HepG2 (cell line): ENCODE data around the gene GPS1. TPM values are rescaled to one million over a fixed set of nuclear protein-coding genes. Genes with fewer than 3 reads are reported as not detected.

Experiments used
- ATAC-seq: fragments of 200-7000 bp; cut with Tn5 transposase; 3 replicates; pipeline ENCODE4 v1.9.1; 2020; ENCODE audit warnings: mild to moderate bottlenecking, moderate library complexity
- BruUV-seq: library from RNA; stranded (reverse); fragments of 400-500 nt; replicated peaks from 2 replicates; lab custom pipeline; 2021; lab: Mats Ljungman, UMichigan
- CTCF ChIA-PET: fragments of 300-600 bp; formaldehyde crosslinking; extraction: SDS; loops from one replicate; lab custom pipeline; 2021; ENCODE audit warnings: low total read pairs, inconsistent platforms, low intra/inter-chr PET ratio; lab: Yijun Ruan, JAX
- POLR2A ChIA-PET: fragments of 350-600 bp; sonication (Branson Sonifier 250); formaldehyde crosslinking; loops from one replicate; lab custom pipeline; 2020; ENCODE audit warnings: antibody characterized with exemption, inconsistent platforms; lab: Yijun Ruan, JAX
- DNase-seq: peaks from one replicate; pipeline ENCODE4 v3.0.0-alpha.2; 2015; ENCODE audit warnings: low spot score
- FAIRE-seq: peaks from 3 replicates; lab custom pipeline; 2011; peaks lifted over from hg19 to GRCh38; lab: Jason Lieb, UNC
- H2AFZ ChIP-seq: one replicate; pipeline ENCODE4 v1.6.1; 2011; ENCODE audit warnings: low read length, inconsistent platforms
- H3K27ac ChIP-seq: fragments of 300-600 bp; 3 replicates; pipeline ENCODE4 v1.8.0; 2011; ENCODE audit warnings: mixed run types, mild to moderate bottlenecking, mixed read lengths, low read length, inconsistent platforms; ENCODE audit not compliant: insufficient read depth; ENCODE audit errors: extremely low read length
- H3K27me3 ChIP-seq, 2 experiments: fragments of 200-600 bp in 1 of 2; 2 replicates in 1 of 2; 3 replicates in 1 of 2; pipeline versions ENCODE4 v1.6.0 to v1.8.0; 2011; ENCODE audit warnings: low read length in 2 of 2, mild to moderate bottlenecking in 2 of 2, moderate library complexity in 2 of 2, inconsistent platforms in 1 of 2; ENCODE audit not compliant: insufficient read depth in 2 of 2, control insufficient read depth in 1 of 2
- H3K36me3 ChIP-seq, 2 experiments: fragments of 200-600 bp in 1 of 2; replicated peaks in 1 of 2; 2 replicates in 1 of 2; 3 replicates in 1 of 2; pipeline versions ENCODE4 v1.5.1 to v1.8.0; 2011; ENCODE audit warnings: low read length in 2 of 2, inconsistent platforms in 1 of 2; ENCODE audit not compliant: insufficient read depth in 2 of 2, control insufficient read depth in 1 of 2
- H3K4me1 ChIP-seq: 2 replicates; pipeline ENCODE4 v1.5.1; 2012; ENCODE audit warnings: low read length, inconsistent platforms; ENCODE audit not compliant: insufficient read depth
- H3K4me2 ChIP-seq: 2 replicates; pipeline ENCODE4 v1.6.0; 2011; ENCODE audit warnings: low read depth, low read length, inconsistent platforms
- H3K4me3 ChIP-seq, 3 experiments: fragments of 200-600 bp in 1 of 3; sonication (generic), shearing (Covaris generic) in 1 of 3; replicated peaks in 1 of 3; 2 replicates each; pipeline ENCODE4 v1.5.1; 2011 to 2016; ENCODE audit warnings: low read length in 3 of 3, inconsistent platforms in 2 of 3, low read depth in 2 of 3, mild to moderate bottlenecking in 2 of 3, control low read depth in 1 of 3, mixed read lengths in 1 of 3; ENCODE audit not compliant: insufficient read depth in 1 of 3
- H3K79me2 ChIP-seq: one replicate; pipeline ENCODE4 v1.6.1; 2011; ENCODE audit warnings: low read length, inconsistent platforms; ENCODE audit not compliant: insufficient read depth
- H3K9ac ChIP-seq: 2 replicates; pipeline ENCODE4 v1.6.0; 2011; ENCODE audit warnings: mild to moderate bottlenecking, low read depth, low read length, inconsistent platforms; ENCODE audit not compliant: insufficient read depth
- H3K9me3 ChIP-seq: 2 replicates; pipeline ENCODE4 v1.5.1; 2012; ENCODE audit warnings: mild to moderate bottlenecking, low read length
- H4K20me1 ChIP-seq: 2 replicates; pipeline ENCODE4 v1.6.0; 2011; ENCODE audit warnings: inconsistent platforms, mild to moderate bottlenecking, low read length, moderate library complexity; ENCODE audit not compliant: insufficient read depth
- AGO2 ChIP-seq: fragments of 200-400 bp; formaldehyde crosslinking; optimal IDR thresholded peaks from 2 replicates; pipeline ENCODE3; 2017; ENCODE audit warnings: mild to moderate bottlenecking, low read depth, low read length, moderate library complexity
- CC2D1A ChIP-seq: sonication (generic); formaldehyde crosslinking; IDR thresholded peaks from 2 replicates; pipeline ENCODE4 v1.8.1; 2023; ENCODE audit warnings: mild to moderate bottlenecking, missing genetic modification reagents
- FOXO1 ChIP-seq: sonication (generic); formaldehyde crosslinking; IDR thresholded peaks from 2 replicates; pipeline ENCODE4 v1.4.0; 2020; ENCODE audit warnings: missing genetic modification reagents
- GMEB1 ChIP-seq: sonication (generic); formaldehyde crosslinking; IDR thresholded peaks from 2 replicates; pipeline ENCODE4 v1.5.1; 2020; ENCODE audit warnings: missing genetic modification reagents, mild to moderate bottlenecking, borderline replicate concordance
- HOXD1 ChIP-seq: sonication (generic); formaldehyde crosslinking; IDR thresholded peaks from 2 replicates; pipeline ENCODE4 v1.5.0; 2020; ENCODE audit warnings: missing genetic modification reagents
- MED13 ChIP-seq: sonication (generic); formaldehyde crosslinking; IDR thresholded peaks from 2 replicates; pipeline ENCODE4 v1.5.0; 2020; ENCODE audit warnings: missing genetic modification reagents
- MEIS2 ChIP-seq: sonication (generic); formaldehyde crosslinking; IDR thresholded peaks from 2 replicates; pipeline ENCODE4 v1.9.0; 2021; ENCODE audit warnings: mild to moderate bottlenecking, missing genetic modification reagents
- MIER2 ChIP-seq: IDR thresholded peaks from 2 replicates; pipeline ENCODE4 v1.6.1; 2016; ENCODE audit warnings: missing biosample characterization, missing genetic modification reagents
- MTF2 ChIP-seq: sonication (generic); formaldehyde crosslinking; IDR thresholded peaks from 2 replicates; pipeline ENCODE4 v1.5.0; 2020; ENCODE audit warnings: missing genetic modification reagents, borderline replicate concordance
- NFE2L1 ChIP-seq: sonication (generic); formaldehyde crosslinking; IDR thresholded peaks from 2 replicates; pipeline ENCODE4 v1.4.0; 2020; ENCODE audit warnings: missing genetic modification reagents, mild to moderate bottlenecking, borderline replicate concordance
- NRL ChIP-seq: sonication (generic); formaldehyde crosslinking; IDR thresholded peaks from 2 replicates; pipeline ENCODE4 v1.5.0; 2020; ENCODE audit warnings: missing genetic modification reagents, mild to moderate bottlenecking, moderate library complexity, borderline replicate concordance
- SP1 ChIP-seq, 2 experiments: fragments of 450-650 bp in 1 of 2; sonication (generic) in 1 of 2; formaldehyde crosslinking in 1 of 2; IDR thresholded peaks; 2 replicates each; pipeline versions ENCODE4 v1.4.0 to v1.6.1; 2016 to 2020; ENCODE audit warnings: missing genetic modification reagents in 1 of 2
- U2AF2 ChIP-seq: fragments of 200-400 bp; formaldehyde crosslinking; IDR thresholded peaks from 2 replicates; pipeline ENCODE4 v1.6.1; 2017; ENCODE audit warnings: low read depth, mild to moderate bottlenecking, low read length
- ZFP36L2 ChIP-seq: sonication (generic); formaldehyde crosslinking; IDR thresholded peaks from 2 replicates; pipeline ENCODE4 v1.4.0; 2020; ENCODE audit warnings: missing genetic modification reagents
- ZNF329 ChIP-seq: sonication (generic); formaldehyde crosslinking; IDR thresholded peaks from 2 replicates; pipeline ENCODE4 v1.9.0; 2021; ENCODE audit warnings: low read depth, mild to moderate bottlenecking, missing genetic modification reagents
- ZNF546 ChIP-seq: sonication (generic); formaldehyde crosslinking; conservative IDR thresholded peaks from 2 replicates; pipeline ENCODE4 v1.8.1; 2023; ENCODE audit warnings: mild to moderate bottlenecking, missing genetic modification reagents
- ZNF563 ChIP-seq: sonication (generic); formaldehyde crosslinking; IDR thresholded peaks from 2 replicates; pipeline ENCODE4 v1.8.0; 2022; ENCODE audit warnings: mild to moderate bottlenecking, moderate library complexity, missing genetic modification reagents
- ZNF616 ChIP-seq: sonication (generic); formaldehyde crosslinking; IDR thresholded peaks from 2 replicates; pipeline ENCODE4 v1.5.0; 2020; ENCODE audit warnings: low read depth, mild to moderate bottlenecking, missing genetic modification reagents
- ZNF713 ChIP-seq: sonication (generic); formaldehyde crosslinking; IDR thresholded peaks from 2 replicates; pipeline ENCODE4 v1.4.0; 2020; ENCODE audit warnings: mild to moderate bottlenecking, missing genetic modification reagents
- ZNF83 ChIP-seq: sonication (generic); formaldehyde crosslinking; IDR thresholded peaks from 2 replicates; pipeline ENCODE4 v1.4.0; 2020; ENCODE audit warnings: missing genetic modification reagents, mild to moderate bottlenecking, borderline replicate concordance
- ZSCAN20 ChIP-seq: sonication (generic); formaldehyde crosslinking; IDR thresholded peaks from 2 replicates; pipeline ENCODE4 v1.4.0; 2020; ENCODE audit warnings: missing genetic modification reagents, mild to moderate bottlenecking, borderline replicate concordance
- WGBS: methylation state at CpG from one replicate; pipeline ENCODE4 v1.1.6; 2017; ENCODE audit warnings: low lambda C conversion rate; 5-methylcytosine and 5-hydroxymethylcytosine counted together
- in situ Hi-C: cut with HindIII; loops from 2 replicates; pipeline ENCODE4 v1.10.0; 2017; ENCODE audit warnings: low pct_unique_long_range_greater_than_20kb; ENCODE audit not compliant: extremely low pct_ligation_motif_present
- intact Hi-C: fragments of 100-400 bp; cut with micrococcal nuclease; formaldehyde crosslinking; loops from one replicate; pipeline ENCODE4 v1.10.0; 2022; ENCODE audit not compliant: unreplicated experiment
- polyA plus RNA-seq, 8 experiments: library from polyadenylated mRNA; depleted of rRNA in 3 of 8; stranded (reverse) in 7 of 8; unstranded in 1 of 8; fragments of >200 nt; fragmentation: Illumina TruSeq in 4 of 8; extraction: Trizol in 4 of 8; gene quantifications; 2 replicates each; pipeline versions ENCODE4 v1.2.1 to v1.2.3, GENCODE V29; 2011 to 2016; ENCODE audit warnings: low read depth in 4 of 8, missing spikeins in 1 of 8, mixed read lengths in 1 of 8; ENCODE audit not compliant: insufficient read depth in 1 of 8
- total RNA-seq, 5 experiments: library from RNA; depleted of rRNA; stranded (reverse); fragments of >200 nt; fragmentation: Illumina TruSeq; extraction: Trizol; gene quantifications; 2 replicates each; pipeline ENCODE4 v1.2.3, GENCODE V29; 2016; ENCODE audit warnings: low read depth in 1 of 5
- TF ChIP-seq, protein P1 (sequence below): sonication (generic); formaldehyde crosslinking; conservative IDR thresholded peaks from 2 replicates; pipeline ENCODE4 v1.4.0; 2020; ENCODE audit warnings: missing genetic modification reagents

The GPS1 gene
- total and polyA plus RNA-seq, 2 of the 13 experiments (the other 11 are each of a cell fraction or from before 2014, with no cell fraction given), result 124 to 128 TPM

DNA sequence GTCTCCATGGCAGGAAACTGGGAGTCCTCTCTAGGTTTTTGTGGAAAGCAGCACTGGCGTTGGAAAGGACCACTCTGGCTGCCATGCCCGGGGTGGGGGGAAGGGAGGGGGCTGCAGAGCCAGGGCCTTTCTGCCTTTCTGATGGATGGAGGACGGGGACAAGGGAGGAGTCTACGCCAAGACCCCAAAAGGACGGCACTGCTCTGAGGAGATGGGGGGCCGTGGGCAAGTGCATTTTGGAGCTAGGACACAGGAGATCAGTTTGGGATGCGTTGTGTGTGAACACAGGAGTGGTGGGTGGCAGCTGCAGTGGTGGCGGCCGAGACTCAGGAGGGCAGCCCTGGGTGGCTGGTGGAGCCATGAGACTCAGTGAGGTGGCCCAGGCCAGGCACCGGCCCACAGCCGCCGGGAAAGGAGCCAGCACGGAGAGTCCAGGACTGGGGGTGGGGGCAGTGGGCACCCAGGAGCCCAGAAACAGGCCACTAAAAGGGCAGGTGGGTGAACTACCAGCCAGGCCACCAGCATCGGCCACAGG lies 31.1 kb upstream of the GPS1 start:
- BruUV-seq, result no TSS peak
- H3K27ac ChIP-seq, result peak overlapping the region; percentile 39
- no peak for ATAC-seq
- DNase-seq, result no peak
- in situ Hi-C loops, result loop anchor here (5.0 kb wide), 1 partner anchor 63 kb away; no protein-coding TSS in a partner anchor
- WGBS, result 66% methylated on average over 14 of the region's 14 CpGs
- peak overlapping the region in 2 of 3 experiments; percentile 79 to 90; a peak in 4 of 6 replicates for H3K4me3 ChIP-seq
- intact Hi-C loops, result loop anchor here (1.0 to 5.0 kb wide), 5 partner anchors 20 to 153 kb away; no protein-coding TSS in a partner anchor
- H3K27me3 ChIP-seq, result no peaks in the 10 kb centered on the region; a peak in 1 of 5 replicates
- peak overlapping the region; percentile 95 for H3K9ac ChIP-seq
- H4K20me1 ChIP-seq, result no peaks in the 10 kb centered on the region; the same call in 1 of the 2 replicates
- no peaks in the 10 kb centered on the region for H3K9me3 ChIP-seq
- FAIRE-seq, result no peak
- ChIA-PET POLR2A (interaction anchor here (1.0 to 14.1 kb wide), 25 partner anchors 9 to 294 kb away, joined by 3 to 470 read pairs (median 7); partner anchors contain the start of genes ASPSCR1, DCXR, FASN and MAFG), CTCF (interaction anchor here (1.1 to 6.8 kb wide), 11 partner anchors 20 to 150 kb away, joined by 3 to 181 read pairs (median 5); partner anchors contain the start of gene NOTUM)
- H2AFZ ChIP-seq, result no peak overlapping the region
- H3K36me3 ChIP-seq, result peaks cover 4 to 8% of the 10 kb centered on the region in 2 experiments; a peak in 3 of 5 replicates
- peaks cover 41% of the 10 kb centered on the region for H3K79me2 ChIP-seq
- peak overlapping the region; percentile 95 for H3K4me2 ChIP-seq
- peaks cover 82% of the 10 kb centered on the region for H3K4me1 ChIP-seq
- TF ChIP-seq U2AF2, result no peak
- TF ChIP-seq MIER2 (CRISPR knock-in tag), result peak; percentile 27; the same call in 1 of the 2 replicates
- no peak for TF ChIP-seq SP1 (IDR thresholded peaks at IDR 0.05)
- no peak for TF ChIP-seq SP1 (CRISPR knock-in tag; IDR thresholded peaks at IDR 0.05)
- 0 out of 2 replicates have a peak, but pooled peaks have one; percentile 1 for TF ChIP-seq ZNF616 (CRISPR knock-in tag)
- TF ChIP-seq, protein P1, sequence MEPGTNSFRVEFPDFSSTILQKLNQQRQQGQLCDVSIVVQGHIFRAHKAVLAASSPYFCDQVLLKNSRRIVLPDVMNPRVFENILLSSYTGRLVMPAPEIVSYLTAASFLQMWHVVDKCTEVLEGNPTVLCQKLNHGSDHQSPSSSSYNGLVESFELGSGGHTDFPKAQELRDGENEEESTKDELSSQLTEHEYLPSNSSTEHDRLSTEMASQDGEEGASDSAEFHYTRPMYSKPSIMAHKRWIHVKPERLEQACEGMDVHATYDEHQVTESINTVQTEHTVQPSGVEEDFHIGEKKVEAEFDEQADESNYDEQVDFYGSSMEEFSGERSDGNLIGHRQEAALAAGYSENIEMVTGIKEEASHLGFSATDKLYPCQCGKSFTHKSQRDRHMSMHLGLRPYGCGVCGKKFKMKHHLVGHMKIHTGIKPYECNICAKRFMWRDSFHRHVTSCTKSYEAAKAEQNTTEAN (CRISPR knock-in tag), result 0 out of 2 replicates have a peak, but pooled peaks have one; percentile 1
- peak; percentile 88; the same call in 1 of the 2 replicates for TF ChIP-seq MTF2 (CRISPR knock-in tag)
- TF ChIP-seq ZNF546 (CRISPR knock-in tag), result 0 out of 2 replicates have a peak, but pooled peaks have one; percentile 15
- TF ChIP-seq CC2D1A (CRISPR knock-in tag), result no peak
- TF ChIP-seq ZNF713, result no peak
- TF ChIP-seq MEIS2, result 0 out of 2 replicates have a peak, but pooled peaks have one; percentile 56
- no peak for TF ChIP-seq ZNF563
- TF ChIP-seq NRL (CRISPR knock-in tag), result 0 out of 2 replicates have a peak, but pooled peaks have one; percentile 21
- no peak for TF ChIP-seq FOXO1
- 0 out of 2 replicates have a peak, but pooled peaks have one; percentile 82 for TF ChIP-seq MED13 (CRISPR knock-in tag)
- peak; percentile 65; the same call in 1 of the 2 replicates for TF ChIP-seq ZNF83 (CRISPR knock-in tag)
- 0 out of 2 replicates have a peak, but pooled peaks have one; percentile 4 for TF ChIP-seq ZNF329 (CRISPR knock-in tag)
- no peak for TF ChIP-seq ZFP36L2
- TF ChIP-seq AGO2, result peak; percentile 82
- no peak for TF ChIP-seq NFE2L1 (CRISPR knock-in tag)
- TF ChIP-seq HOXD1, result 0 out of 2 replicates have a peak, but pooled peaks have one; percentile 17
- no peak for TF ChIP-seq GMEB1 (CRISPR knock-in tag)
- 0 out of 2 replicates have a peak, but pooled peaks have one; percentile 31 for TF ChIP-seq ZSCAN20
